Measurements from ENCODE around the gene ANXA2. TPM values are rescaled to one million over a fixed set of nuclear protein-coding genes. Genes with fewer than 3 reads are reported as not detected.
"Not testable (repeated sequence)": the region's sequence is repeated elsewhere in the genome, so short reads cannot be mapped to it uniquely, and the experiment has no call there.

The ANXA2 gene
- total RNA-seq, 2 donors from 2014 or later: 58.2 to 89.3 TPM

GRCh38 chr15:60349589-60349988 is 48.2 kb downstream of the ANXA2 start:
- DNase-seq (no peak), ATAC-seq (replicated peaks in 1 of 2) (no peak)
- Mint-ChIP-seq H3K9me3 (no peaks in the 10 kb centered on the region), H3K36me3 (ENCODE audit: insufficient read depth in 2 of 2) (peaks cover 13 to 36% of the 10 kb centered on the region in 2 donors), H3K27ac (peak overlapping the region; percentile 85), H3K27me3 (ENCODE audit: low read depth) (no peaks in the 10 kb centered on the region), H3K4me1 (ENCODE audit: low read depth) (no peaks in the 10 kb centered on the region), H3K4me3 (no peak overlapping the region)

GRCh38 chr15:60347480-60348049 is 50.2 kb downstream of the ANXA2 start:
- Mint-ChIP-seq H3K4me3 (no peak overlapping the region), H3K27me3 (ENCODE audit: low read depth) (no peaks in the 10 kb centered on the region), H3K9me3 (peaks cover 0 to 2% of the 10 kb centered on the region in 2 donors), H3K27ac (no peak overlapping the region), H3K4me1 (ENCODE audit: low read depth) (peaks cover 7% of the 10 kb centered on the region), H3K36me3 (ENCODE audit: insufficient read depth in 2 of 2) (peaks cover 5 to 23% of the 10 kb centered on the region in 2 donors)
- DNase-seq (no peak), ATAC-seq (replicated peaks in 1 of 2) (no peak)

- no peaks in the 10 kb centered on the region for H3K27me3 Mint-ChIP-seq (ENCODE audit: low read depth)
- DNase-seq (no peak), ATAC-seq (replicated peaks in 1 of 2) (no peak)
- H3K4me3 Mint-ChIP-seq: no peak overlapping the region
- peaks cover 2 to 15% of the 10 kb centered on the region in 2 donors for H3K36me3 Mint-ChIP-seq (ENCODE audit: insufficient read depth in 2 of 2)
- H3K4me1 Mint-ChIP-seq (ENCODE audit: low read depth): peaks cover 7% of the 10 kb centered on the region
- peaks cover 0 to 2% of the 10 kb centered on the region in 2 donors for H3K9me3 Mint-ChIP-seq
- H3K27ac Mint-ChIP-seq: no peak overlapping the region
Observed at GRCh38 chr15:60346653-60347052, 51.1 kb downstream of the ANXA2 start.

- Mint-ChIP-seq H3K36me3 (ENCODE audit: insufficient read depth in 2 of 2) (peaks cover 2 to 14% of the 10 kb centered on the region in 2 donors), H3K9me3 (peaks cover 0 to 2% of the 10 kb centered on the region in 2 donors), H3K4me1 (ENCODE audit: low read depth) (peaks cover 7% of the 10 kb centered on the region), H3K27me3 (ENCODE audit: low read depth) (no peaks in the 10 kb centered on the region), H3K27ac (no peak overlapping the region), H3K4me3 (no peak overlapping the region)
- DNase-seq (no peak), ATAC-seq (replicated peaks in 1 of 2) (no peak)
Observed at GRCh38 chr15:60346077-60346476, 51.7 kb downstream of the ANXA2 start.

- ATAC-seq (replicated peaks in 1 of 2): no peak
- no peaks in the 10 kb centered on the region for H3K27me3 Mint-ChIP-seq (ENCODE audit: low read depth)
- no peak overlapping the region for H3K4me3 Mint-ChIP-seq
- H3K9me3 Mint-ChIP-seq: peaks cover 0 to 2% of the 10 kb centered on the region in 2 donors
- H3K36me3 Mint-ChIP-seq (ENCODE audit: insufficient read depth in 2 of 2): peaks cover 2 to 14% of the 10 kb centered on the region in 2 donors
- no peak overlapping the region for H3K27ac Mint-ChIP-seq
- no peak for DNase-seq
- peaks cover 7% of the 10 kb centered on the region for H3K4me1 Mint-ChIP-seq (ENCODE audit: low read depth)
Observed at GRCh38 chr15:60345598-60345997, 52.2 kb downstream of the ANXA2 start.

GRCh38 chr15:60344987-60345386 is 52.8 kb downstream of the ANXA2 start:
- Mint-ChIP-seq H3K27me3 (ENCODE audit: low read depth) (no peaks in the 10 kb centered on the region), H3K36me3 (ENCODE audit: insufficient read depth in 2 of 2) (peaks cover 0 to 14% of the 10 kb centered on the region in 2 donors), H3K27ac (no peak overlapping the region), H3K4me1 (ENCODE audit: low read depth) (peaks cover 7% of the 10 kb centered on the region), H3K9me3 (peaks cover 0 to 2% of the 10 kb centered on the region in 2 donors), H3K4me3 (no peak overlapping the region)
- DNase-seq (no peak), ATAC-seq (replicated peaks in 1 of 2) (no peak)

GRCh38 chr15:60344461-60344860 is 53.3 kb downstream of the ANXA2 start:
- H3K36me3 Mint-ChIP-seq (ENCODE audit: insufficient read depth in 2 of 2): peaks cover 0 to 14% of the 10 kb centered on the region in 2 donors
- ATAC-seq (replicated peaks in 1 of 2) (no peak), DNase-seq (no peak)
- H3K4me1 Mint-ChIP-seq (ENCODE audit: low read depth): peaks cover 7% of the 10 kb centered on the region
- H3K9me3 Mint-ChIP-seq: peaks cover 0 to 2% of the 10 kb centered on the region in 2 donors
- H3K4me3 Mint-ChIP-seq: no peak overlapping the region
- H3K27ac Mint-ChIP-seq: no peak overlapping the region
- no peaks in the 10 kb centered on the region for H3K27me3 Mint-ChIP-seq (ENCODE audit: low read depth)

GRCh38 chr15:60343221-60343970 is 54.4 kb downstream of the ANXA2 start:
- peaks cover 0 to 2% of the 10 kb centered on the region in 2 donors for H3K9me3 Mint-ChIP-seq
- H3K36me3 Mint-ChIP-seq (ENCODE audit: insufficient read depth in 2 of 2): peaks cover 0 to 13% of the 10 kb centered on the region in 2 donors
- DNase-seq (no peak), ATAC-seq (replicated peaks in 1 of 2) (no peak)
- no peak overlapping the region for H3K4me3 Mint-ChIP-seq
- H3K27ac Mint-ChIP-seq: no peak overlapping the region
- peaks cover 7% of the 10 kb centered on the region for H3K4me1 Mint-ChIP-seq (ENCODE audit: low read depth)
- H3K27me3 Mint-ChIP-seq (ENCODE audit: low read depth): no peaks in the 10 kb centered on the region

GRCh38 chr15:60340207-60340921 is 57.4 kb downstream of the ANXA2 start:
- H3K36me3 Mint-ChIP-seq (ENCODE audit: insufficient read depth in 2 of 2): peaks cover 0 to 2% of the 10 kb centered on the region in 2 donors
- no peaks in the 10 kb centered on the region for H3K27me3 Mint-ChIP-seq (ENCODE audit: low read depth)
- ATAC-seq (replicated peaks in 1 of 2) (no peak), DNase-seq (no peak)
- peaks cover 0 to 2% of the 10 kb centered on the region in 2 donors for H3K9me3 Mint-ChIP-seq
- no peak overlapping the region for H3K27ac Mint-ChIP-seq
- H3K4me1 Mint-ChIP-seq (ENCODE audit: low read depth): peaks cover 7% of the 10 kb centered on the region
- no peak overlapping the region for H3K4me3 Mint-ChIP-seq

- Mint-ChIP-seq H3K27ac (no peak overlapping the region), H3K9me3 (peaks cover 0 to 2% of the 10 kb centered on the region in 2 donors), H3K36me3 (ENCODE audit: insufficient read depth in 2 of 2) (peaks cover 0 to 2% of the 10 kb centered on the region in 2 donors), H3K4me1 (ENCODE audit: low read depth) (peaks cover 7% of the 10 kb centered on the region), H3K4me3 (no peak overlapping the region), H3K27me3 (ENCODE audit: low read depth) (peaks cover 1% of the 10 kb centered on the region)
- no peak for ATAC-seq (replicated peaks in 1 of 2)
- DNase-seq: no peak
Observed at GRCh38 chr15:60339236-60339635, 58.5 kb downstream of the ANXA2 start.

GRCh38 chr15:60338810-60339209 is 59.0 kb downstream of the ANXA2 start:
- H3K36me3 Mint-ChIP-seq (ENCODE audit: insufficient read depth in 2 of 2): peaks cover 0 to 2% of the 10 kb centered on the region in 2 donors
- H3K4me1 Mint-ChIP-seq (ENCODE audit: low read depth): peaks cover 7% of the 10 kb centered on the region
- H3K9me3 Mint-ChIP-seq: peaks cover 0 to 2% of the 10 kb centered on the region in 2 donors
- H3K27me3 Mint-ChIP-seq (ENCODE audit: low read depth): peaks cover 6% of the 10 kb centered on the region
- ATAC-seq (replicated peaks in 1 of 2) (no peak), DNase-seq (no peak)
- no peak overlapping the region for H3K27ac Mint-ChIP-seq
- H3K4me3 Mint-ChIP-seq: no peak overlapping the region

- no peak for ATAC-seq (replicated peaks in 1 of 2)
- Mint-ChIP-seq H3K4me1 (ENCODE audit: low read depth) (no peaks in the 10 kb centered on the region), H3K27ac (no peak overlapping the region), H3K4me3 (no peak overlapping the region), H3K36me3 (ENCODE audit: insufficient read depth in 2 of 2) (no peaks in the 10 kb centered on the region), H3K27me3 (ENCODE audit: low read depth) (peaks cover 23% of the 10 kb centered on the region), H3K9me3 (no peaks in the 10 kb centered on the region)
- no peak for DNase-seq
Observed at GRCh38 chr15:60337076-60337475, 60.7 kb downstream of the ANXA2 start.

- H3K4me1 Mint-ChIP-seq (ENCODE audit: low read depth); ATAC-seq (replicated peaks in 1 of 2); DNase-seq; H3K9me3 Mint-ChIP-seq; H3K36me3 Mint-ChIP-seq (ENCODE audit: insufficient read depth in 2 of 2); H3K27ac Mint-ChIP-seq; H3K4me3 Mint-ChIP-seq: not testable (repeated sequence)
- H3K27me3 Mint-ChIP-seq (ENCODE audit: low read depth): peaks cover 29% of the 10 kb centered on the region
Observed at GRCh38 chr15:60335296-60335695, 62.5 kb downstream of the ANXA2 start.

Measured in activated T-cell treated with anti-CD3 and anti-CD28 coated beads, Interleukin-2, amount 50 U/mL, for 72 hours (primary cell).